ENCODE measurements around the gene GPR35.

DNA sequence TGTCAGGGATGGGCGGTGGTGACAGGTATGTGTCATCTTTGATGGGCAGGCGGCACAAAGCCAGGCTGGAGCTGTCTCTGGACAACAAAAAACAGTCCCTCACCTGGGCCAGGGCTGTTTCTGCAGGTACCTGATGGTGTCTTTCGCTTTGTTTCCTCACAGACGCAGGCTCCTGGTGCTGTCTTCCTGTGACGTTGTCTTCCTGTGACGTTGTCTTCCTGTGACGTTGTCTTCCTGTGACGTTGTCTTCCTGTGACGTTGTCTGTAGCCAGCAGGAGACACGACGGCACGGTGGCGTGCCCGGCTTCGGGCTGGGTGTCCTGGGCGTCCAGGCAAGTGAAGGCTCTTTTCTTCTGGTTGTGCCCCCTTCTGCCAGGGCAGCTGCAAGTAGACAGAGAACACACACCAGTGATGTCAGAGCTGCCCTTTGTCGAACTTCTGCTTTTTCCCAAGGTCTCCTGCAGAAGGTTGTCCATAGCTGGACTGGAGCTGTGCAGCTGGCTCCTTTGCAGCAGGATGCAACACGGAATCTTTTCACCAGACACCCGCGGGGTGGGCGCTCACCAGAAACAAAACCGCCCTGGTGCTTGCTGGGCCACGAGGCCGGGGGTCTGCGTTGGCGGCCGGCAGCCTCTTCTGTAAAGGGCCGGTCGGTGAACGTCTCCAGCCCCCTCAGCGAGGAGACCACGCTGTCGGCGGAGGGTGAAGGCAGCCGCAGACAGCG is 21.1 kb downstream of the GPR35 start:
- TF ChIP-seq, protein P1, sequence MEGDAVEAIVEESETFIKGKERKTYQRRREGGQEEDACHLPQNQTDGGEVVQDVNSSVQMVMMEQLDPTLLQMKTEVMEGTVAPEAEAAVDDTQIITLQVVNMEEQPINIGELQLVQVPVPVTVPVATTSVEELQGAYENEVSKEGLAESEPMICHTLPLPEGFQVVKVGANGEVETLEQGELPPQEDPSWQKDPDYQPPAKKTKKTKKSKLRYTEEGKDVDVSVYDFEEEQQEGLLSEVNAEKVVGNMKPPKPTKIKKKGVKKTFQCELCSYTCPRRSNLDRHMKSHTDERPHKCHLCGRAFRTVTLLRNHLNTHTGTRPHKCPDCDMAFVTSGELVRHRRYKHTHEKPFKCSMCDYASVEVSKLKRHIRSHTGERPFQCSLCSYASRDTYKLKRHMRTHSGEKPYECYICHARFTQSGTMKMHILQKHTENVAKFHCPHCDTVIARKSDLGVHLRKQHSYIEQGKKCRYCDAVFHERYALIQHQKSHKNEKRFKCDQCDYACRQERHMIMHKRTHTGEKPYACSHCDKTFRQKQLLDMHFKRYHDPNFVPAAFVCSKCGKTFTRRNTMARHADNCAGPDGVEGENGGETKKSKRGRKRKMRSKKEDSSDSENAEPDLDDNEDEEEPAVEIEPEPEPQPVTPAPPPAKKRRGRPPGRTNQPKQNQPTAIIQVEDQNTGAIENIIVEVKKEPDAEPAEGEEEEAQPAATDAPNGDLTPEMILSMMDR (IDR thresholded peaks at IDR 0.05), result no peak
- TF ChIP-seq POLR2A (IDR thresholded peaks at IDR 0.05; ENCODE audit: low read depth), result no peak
